GM13977 (cell line): ENCODE results near the gene CEP162.

Experiments
- DNase-seq: peaks from one replicate; pipeline ENCODE4 v3.0.0; 2012; ENCODE audit warnings: low spot score
- CTCF ChIP-seq: IDR thresholded peaks from 2 replicates; pipeline ENCODE4 v1.5.1; 2012; ENCODE audit warnings: mild to moderate bottlenecking, control low read depth; ENCODE audit not compliant: insufficient read depth; ENCODE audit errors: extremely low read depth, missing control alignments
- in situ Hi-C: fragments of 300-500 bp; cut with MboI; formaldehyde crosslinking; loops from one replicate; pipeline ENCODE4 v1.12.0; 2022; ENCODE audit warnings: low sequenced_read_pairs, low pct_unique_long_range_greater_than_20kb, mixed read lengths, inconsistent platforms; ENCODE audit not compliant: unreplicated experiment

CEP162 gene

DNA sequence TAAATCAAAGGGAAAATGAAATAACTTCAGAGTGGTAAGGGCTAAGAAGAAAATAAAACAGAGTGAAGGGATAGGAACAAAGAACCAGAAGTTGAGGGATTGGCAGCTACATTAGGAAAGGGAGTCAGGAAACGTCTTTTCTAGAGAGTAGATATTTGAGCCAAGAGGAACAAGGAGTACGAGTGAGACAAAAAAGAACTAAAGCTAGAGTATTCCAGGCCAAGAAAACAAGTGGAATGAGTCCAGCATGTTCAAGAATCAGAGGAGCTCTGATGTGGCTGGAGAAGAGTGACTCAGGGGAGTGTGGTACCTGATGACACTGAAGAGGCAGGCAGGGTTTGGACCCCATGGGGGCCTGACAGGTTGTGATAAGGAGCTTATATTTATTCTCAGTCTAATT is 66.3 kb downstream of the CEP162 start:
- in situ Hi-C loops, result no loop called here
- DNase-seq, result no peak
- no peak for TF ChIP-seq CTCF

DNA sequence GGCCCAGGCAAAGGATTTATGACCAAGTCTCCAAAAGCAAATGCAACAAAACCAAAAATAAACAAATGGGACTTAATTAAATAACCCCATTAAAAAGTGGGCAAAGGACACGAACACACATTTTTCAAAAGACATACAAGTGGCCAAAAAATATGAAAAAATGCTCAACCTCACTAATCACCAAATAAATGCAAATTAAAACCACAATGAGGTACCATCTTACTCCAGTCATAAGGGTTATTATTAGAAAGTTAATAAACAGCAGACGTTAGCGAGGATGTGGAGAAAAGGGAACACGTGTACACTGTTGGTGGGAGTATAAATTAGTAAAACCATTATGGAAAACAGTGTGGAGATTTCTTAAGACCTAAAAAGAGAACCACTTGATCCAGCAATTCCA is 71.1 kb downstream of the CEP162 start:
- no peak for TF ChIP-seq CTCF

GRCh38 chr6:84151669-84152068 is 75.8 kb downstream of the CEP162 start:
- no peak for DNase-seq
- no peak for TF ChIP-seq CTCF
- in situ Hi-C loops, result no loop called here

More for the DNA sequence above, 71.1 kb downstream of the CEP162 start:
- in situ Hi-C loops, result no loop called here
- no peak for DNase-seq

- no peak for DNase-seq
- in situ Hi-C loops, result no loop called here
- TF ChIP-seq CTCF, result no peak
Measured at GRCh38 chr6:84150705-84151104, 76.7 kb downstream of the CEP162 start.

DNA sequence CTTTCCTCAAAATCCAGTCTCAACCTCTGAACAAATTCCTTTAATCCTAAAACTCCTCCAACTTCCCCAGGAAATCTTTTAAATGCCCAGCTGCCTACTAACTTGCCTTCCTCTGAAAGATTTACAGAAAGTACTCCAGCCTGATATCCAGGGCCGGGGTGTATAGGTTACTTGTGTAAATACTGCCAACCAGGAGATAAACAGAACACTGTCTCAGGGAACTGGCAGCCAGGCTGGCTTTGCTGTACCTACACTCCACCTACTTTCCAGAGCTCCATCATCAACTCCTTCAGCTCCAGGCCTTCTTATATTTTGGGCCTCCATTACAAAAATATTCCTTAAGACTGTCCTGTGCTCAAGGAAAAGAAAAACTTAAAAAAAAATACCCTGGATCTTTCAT is 85.9 kb downstream of the CEP162 start:
- in situ Hi-C loops, result no loop called here
- DNase-seq, result no peak
- TF ChIP-seq CTCF, result no peak

DNA sequence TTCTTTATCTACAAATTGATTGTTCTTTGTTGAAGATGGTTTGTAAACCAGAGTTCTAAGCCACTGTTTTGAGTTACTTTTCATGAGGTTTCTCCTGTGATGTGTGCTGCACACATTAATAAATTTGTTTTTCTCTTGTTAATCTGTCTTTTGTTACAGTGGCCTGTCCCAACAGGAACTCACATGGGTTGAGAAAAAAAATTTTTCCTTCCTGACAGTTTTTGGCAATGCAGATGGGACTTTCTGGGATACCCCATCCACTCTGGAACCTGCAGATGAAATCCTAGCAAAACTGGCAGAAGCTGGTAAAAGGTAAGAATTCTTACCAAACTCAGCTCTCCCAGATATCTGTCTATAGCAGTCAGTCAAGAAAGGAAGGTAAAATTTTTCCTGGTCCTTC is 88.1 kb downstream of the CEP162 start:
- no peak for TF ChIP-seq CTCF
- no peak for DNase-seq
- in situ Hi-C loops, result no loop called here

DNA sequence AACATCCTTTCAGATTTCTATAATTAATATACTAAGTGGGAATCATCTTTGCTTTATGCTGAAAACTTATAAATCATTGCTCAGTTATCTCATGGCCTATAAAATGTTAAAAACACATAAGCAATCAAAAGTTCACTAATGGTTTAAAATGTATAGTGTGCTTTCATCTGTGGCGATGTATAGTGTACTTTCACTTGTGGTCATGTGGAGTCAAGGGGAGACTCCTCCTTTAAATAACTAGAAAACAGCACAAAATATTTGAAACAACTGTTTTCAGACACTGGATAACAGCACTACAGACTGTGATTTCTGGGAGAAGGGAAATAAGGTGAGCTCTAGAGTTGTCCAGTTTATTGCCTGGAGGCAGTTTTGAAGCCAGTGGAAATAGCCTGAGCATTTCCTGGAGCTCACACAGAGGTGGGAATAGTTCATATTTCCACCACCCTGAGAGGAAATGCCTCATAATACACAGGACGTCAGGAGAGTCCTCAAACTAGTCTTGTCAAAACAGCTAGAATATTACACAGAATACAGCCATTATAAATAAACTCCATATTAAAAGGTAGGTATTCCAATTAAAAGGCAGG is 89.4 kb downstream of the CEP162 start:
- TF ChIP-seq CTCF, result no peak
- in situ Hi-C loops, result no loop called here
- no peak for DNase-seq
